Muscle layer of duodenum (tissue), 2 donors: ENCODE results near the gene MROH2A.
A peak's percentile ranks its signal among the peaks of the same experiment; 100 is the strongest.

Source experiments
- H3K27ac ChIP-seq: one replicate; pipeline ENCODE4 v1.7.0; 2013; ENCODE audit warnings: mild to moderate bottlenecking, low read length
- H3K27me3 ChIP-seq: one replicate; pipeline ENCODE4 v1.7.0; 2013; ENCODE audit warnings: low read depth, mild to moderate bottlenecking, control low read depth, low read length
- H3K36me3 ChIP-seq, 2 donors: one replicate each; pipeline ENCODE4 v1.7.0; 2013; ENCODE audit warnings: low read length in 2 of 2, control low read depth in 1 of 2, mild to moderate bottlenecking in 1 of 2; ENCODE audit not compliant: insufficient read depth in 2 of 2, control insufficient read depth in 1 of 2
- H3K4me1 ChIP-seq, 2 donors: one replicate each; pipeline ENCODE4 v1.7.0; 2013; ENCODE audit warnings: low read length in 2 of 2, mild to moderate bottlenecking in 2 of 2, control low read depth in 1 of 2, moderate library complexity in 1 of 2; ENCODE audit not compliant: insufficient read depth in 2 of 2, control insufficient read depth in 1 of 2
- H3K4me3 ChIP-seq, 2 donors: one replicate each; pipeline ENCODE4 v1.7.0; 2013; ENCODE audit warnings: low read length in 2 of 2, low read depth in 1 of 2, mild to moderate bottlenecking in 1 of 2
- H3K9me3 ChIP-seq, 2 donors: one replicate each; pipeline ENCODE4 v1.7.0; 2013; ENCODE audit warnings: low read length in 2 of 2, control low read depth in 1 of 2, mild to moderate bottlenecking in 1 of 2; ENCODE audit not compliant: control insufficient read depth in 1 of 2
- donor health status: healthy.

MROH2A gene

GRCh38 chr2:233845301-233846060, 67.4 kb downstream of the MROH2A start:
- Histone ChIP-seq H3K27ac (no peak overlapping the region), H3K4me1 (no peaks in the 10 kb centered on the region), H3K36me3 (no peaks in the 10 kb centered on the region), H3K9me3 (no peaks in the 10 kb centered on the region), H3K27me3 (no peaks in the 10 kb centered on the region), H3K4me3 (no peak overlapping the region)

GRCh38 chr2:233846387-233847247, 68.5 kb downstream of the MROH2A start:
- Histone ChIP-seq H3K9me3 (no peaks in the 10 kb centered on the region), H3K27ac (no peak overlapping the region), H3K27me3 (no peaks in the 10 kb centered on the region), H3K4me3 (no peak overlapping the region), H3K4me1 (no peaks in the 10 kb centered on the region), H3K36me3 (no peaks in the 10 kb centered on the region)

DNA sequence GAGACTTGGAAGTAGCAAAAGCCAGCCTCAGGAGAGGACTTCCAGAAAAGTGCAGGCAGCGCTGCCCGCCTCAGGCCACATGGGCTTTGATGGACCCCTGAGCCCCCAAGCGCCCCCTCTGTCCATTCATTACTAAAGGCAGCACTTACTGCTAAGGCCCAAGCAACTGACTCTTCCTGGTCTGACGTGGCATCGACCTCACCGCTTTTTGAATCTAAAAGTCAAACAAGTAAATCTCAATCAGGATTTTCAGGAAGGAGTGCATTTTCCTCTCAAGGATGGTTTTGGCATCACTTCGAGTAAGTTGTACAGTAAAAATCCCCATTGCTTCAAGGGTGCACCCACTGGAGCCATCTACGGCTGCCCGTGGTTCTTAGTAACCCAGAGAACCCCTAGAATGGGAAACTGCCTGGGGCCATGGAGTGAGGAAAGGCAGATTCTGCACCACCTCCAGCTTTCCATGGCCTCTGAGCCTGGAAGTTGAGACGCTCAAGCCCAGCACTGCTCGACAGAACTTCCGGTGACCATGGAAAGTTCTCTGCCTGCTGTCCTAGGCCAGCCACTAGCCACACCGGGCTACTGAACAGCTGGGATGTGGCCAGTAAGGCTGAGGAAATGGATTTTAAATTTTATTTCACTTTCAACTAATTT, 69.2 kb downstream of the MROH2A start:
- Histone ChIP-seq H3K27me3 (no peaks in the 10 kb centered on the region), H3K9me3 (no peaks in the 10 kb centered on the region), H3K27ac (no peak overlapping the region), H3K36me3 (no peaks in the 10 kb centered on the region), H3K4me1 (no peaks in the 10 kb centered on the region), H3K4me3 (no peak overlapping the region)

DNA sequence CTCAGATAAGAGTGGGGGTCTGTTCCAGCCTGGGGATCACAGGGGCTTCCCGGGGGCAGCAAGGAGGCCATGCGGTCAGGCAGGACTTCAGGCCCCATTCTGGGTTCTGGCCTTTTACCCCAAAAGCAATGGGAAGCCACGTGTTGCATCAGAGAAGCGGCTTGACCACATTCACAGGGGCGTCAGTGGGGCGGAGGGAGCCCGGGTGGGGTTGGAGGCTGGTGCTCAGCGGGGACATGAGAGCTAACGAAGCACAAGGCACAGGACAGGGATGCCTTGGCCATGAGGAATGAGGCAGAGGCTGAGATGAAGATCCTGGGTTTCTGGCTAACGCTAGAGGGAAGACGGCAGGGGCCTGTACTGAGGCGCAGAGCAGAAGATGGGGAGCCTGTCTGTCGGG, 70.1 kb downstream of the MROH2A start:
- Histone ChIP-seq H3K27me3 (no peaks in the 10 kb centered on the region), H3K4me1 (no peaks in the 10 kb centered on the region), H3K36me3 (no peaks in the 10 kb centered on the region), H3K4me3 (no peak overlapping the region), H3K27ac (no peak overlapping the region), H3K9me3 (no peaks in the 10 kb centered on the region)

- Histone ChIP-seq H3K4me3 (no peak overlapping the region), H3K27me3 (no peaks in the 10 kb centered on the region), H3K9me3 (no peaks in the 10 kb centered on the region), H3K4me1 (peaks cover 0 to 9% of the 10 kb centered on the region in 2 donors), H3K36me3 (no peaks in the 10 kb centered on the region), H3K27ac (no peak overlapping the region)
These were observed 71.6 kb downstream of the MROH2A start for GRCh38 chr2:233849607-233850271.

- no peaks in the 10 kb centered on the region for H3K27me3 ChIP-seq
- H3K36me3 ChIP-seq = no peaks in the 10 kb centered on the region
- no peak overlapping the region for H3K27ac ChIP-seq
- no peak overlapping the region for H3K4me3 ChIP-seq
- peaks cover 0 to 9% of the 10 kb centered on the region in 2 donors for H3K4me1 ChIP-seq
- H3K9me3 ChIP-seq = no peaks in the 10 kb centered on the region
These were observed 72.6 kb downstream of the MROH2A start for GRCh38 chr2:233850745-233851144.

DNA sequence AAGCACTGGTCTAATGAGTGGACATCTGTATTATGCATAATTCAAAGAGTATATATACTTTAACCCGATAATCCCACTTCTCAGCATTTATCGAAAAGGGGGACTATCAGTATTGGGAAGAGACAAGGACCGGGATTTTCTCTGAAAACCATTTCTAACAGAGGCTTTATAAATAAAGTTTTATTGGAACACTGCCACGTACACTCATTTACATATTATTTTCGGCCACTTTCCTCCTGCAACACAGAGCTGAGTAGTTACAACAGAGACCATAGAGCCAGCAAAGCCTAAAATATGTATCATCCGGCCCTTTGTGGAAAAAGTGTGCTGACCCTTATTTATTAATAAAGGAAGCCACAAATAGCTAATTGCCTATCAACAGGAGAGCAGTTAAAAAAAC, 73.0 kb downstream of the MROH2A start:
- Histone ChIP-seq H3K27me3 (no peaks in the 10 kb centered on the region), H3K4me3 (no peak overlapping the region), H3K27ac (no peak overlapping the region), H3K36me3 (no peaks in the 10 kb centered on the region), H3K9me3 (no peaks in the 10 kb centered on the region), H3K4me1 (peaks cover 0 to 9% of the 10 kb centered on the region in 2 donors)

DNA sequence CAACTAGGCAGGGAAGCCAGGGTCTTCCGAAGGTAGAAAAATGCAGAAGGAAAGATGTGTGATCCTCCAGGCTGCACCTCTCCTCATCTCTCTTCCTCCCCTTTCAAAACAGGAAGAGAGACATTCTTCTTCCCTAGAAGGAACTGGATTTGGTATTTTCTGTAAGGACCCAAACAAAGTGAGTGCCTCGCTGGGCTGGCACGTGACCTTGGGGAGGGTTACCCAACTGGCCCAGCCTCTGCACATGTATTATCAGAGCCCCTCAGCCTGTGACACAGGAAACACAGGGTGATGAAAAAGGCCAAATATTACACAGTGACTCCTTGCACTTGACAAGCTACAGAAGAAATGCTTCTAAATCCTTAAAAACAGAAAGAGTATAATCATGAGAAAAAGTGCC, 73.9 kb downstream of the MROH2A start:
- no peak overlapping the region for H3K4me3 ChIP-seq
- no peaks in the 10 kb centered on the region for H3K36me3 ChIP-seq
- no peaks in the 10 kb centered on the region for H3K27me3 ChIP-seq
- H3K4me1 ChIP-seq = peaks cover 0 to 9% of the 10 kb centered on the region in 2 donors
- H3K27ac ChIP-seq = no peak overlapping the region
- H3K9me3 ChIP-seq = no peaks in the 10 kb centered on the region

DNA sequence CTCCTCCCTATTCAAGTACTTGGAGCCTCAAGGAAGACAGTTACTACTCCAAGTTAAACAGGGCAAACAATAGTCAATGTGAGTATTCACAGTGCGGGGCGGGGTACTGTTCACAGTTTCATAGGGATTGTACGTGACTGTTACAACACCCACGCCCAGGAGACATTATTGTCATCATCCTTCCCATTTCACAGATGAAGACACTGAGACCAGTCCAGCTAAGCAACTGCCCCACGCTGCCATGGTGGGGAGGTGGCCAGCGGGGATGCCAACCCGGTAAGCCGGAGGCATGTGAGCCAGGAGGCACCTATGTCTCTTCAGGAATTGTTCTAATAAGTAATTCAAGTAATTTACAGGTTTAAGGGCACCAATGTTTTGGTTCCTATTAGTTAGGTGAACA, 75.2 kb downstream of the MROH2A start:
- H3K4me1 ChIP-seq = peaks cover 0 to 9% of the 10 kb centered on the region in 2 donors
- no peaks in the 10 kb centered on the region for H3K36me3 ChIP-seq
- no peaks in the 10 kb centered on the region for H3K9me3 ChIP-seq
- no peak overlapping the region for H3K27ac ChIP-seq
- no peaks in the 10 kb centered on the region for H3K27me3 ChIP-seq
- H3K4me3 ChIP-seq = peak overlapping the region; percentile 43 to 89

GRCh38 chr2:233853883-233854240, 75.7 kb downstream of the MROH2A start:
- Histone ChIP-seq H3K9me3 (no peaks in the 10 kb centered on the region), H3K36me3 (no peaks in the 10 kb centered on the region), H3K27me3 (no peaks in the 10 kb centered on the region), H3K4me1 (peaks cover 0 to 9% of the 10 kb centered on the region in 2 donors), H3K27ac (no peak overlapping the region), H3K4me3 (peak overlapping the region; percentile 70 to 89)
